ELF-1 (cell line): ENCODE measurements around the gene CAMKK1.
A peak's percentile ranks its signal among the peaks of the same experiment; 100 is the strongest.
"Not testable (repeated sequence)": the region's sequence is repeated elsewhere in the genome, so short reads cannot be mapped to it uniquely, and the experiment has no call there.

ENCODE experiments used
- DNase-seq: peaks from one replicate; pipeline ENCODE4 v3.0.0-alpha.2; 2016; ENCODE audit warnings: low read depth, low spot score

CAMKK1 gene

DNA sequence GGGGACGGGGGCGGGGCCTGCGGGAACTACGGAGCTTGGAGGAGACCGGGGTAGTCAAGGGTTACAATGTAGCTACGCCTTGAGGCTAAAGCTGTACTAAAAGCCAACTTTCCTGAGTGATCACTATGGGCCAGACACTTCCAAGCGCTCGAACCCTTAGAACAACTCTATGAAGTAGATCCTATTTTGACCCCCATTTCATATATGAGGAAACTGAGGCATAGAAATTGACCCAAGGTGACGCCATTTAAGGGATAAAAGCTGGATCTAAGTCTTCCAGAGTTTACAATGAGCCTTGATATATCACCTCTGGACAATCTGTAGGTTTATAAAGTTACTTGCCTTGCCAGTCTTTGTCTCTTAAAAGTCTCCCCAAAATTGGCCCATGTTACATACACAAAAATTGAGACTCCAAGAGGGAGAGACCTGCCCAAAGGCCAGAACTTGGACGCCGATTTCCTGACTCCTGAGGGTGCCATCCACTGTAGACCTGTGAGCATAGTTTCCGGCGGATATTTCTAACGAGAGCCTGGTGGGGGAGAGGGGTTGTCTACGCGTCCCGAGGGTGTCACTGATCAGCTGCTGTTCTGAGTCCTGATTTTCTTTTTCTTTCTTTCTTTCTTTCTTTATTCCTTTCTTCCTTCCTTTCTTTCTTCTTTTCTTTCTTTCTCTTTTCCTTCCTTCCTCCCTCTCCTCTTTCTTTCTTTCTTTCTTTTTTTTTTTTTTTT, 46.3 kb downstream of the CAMKK1 start:
- no peak for DNase-seq

DNA sequence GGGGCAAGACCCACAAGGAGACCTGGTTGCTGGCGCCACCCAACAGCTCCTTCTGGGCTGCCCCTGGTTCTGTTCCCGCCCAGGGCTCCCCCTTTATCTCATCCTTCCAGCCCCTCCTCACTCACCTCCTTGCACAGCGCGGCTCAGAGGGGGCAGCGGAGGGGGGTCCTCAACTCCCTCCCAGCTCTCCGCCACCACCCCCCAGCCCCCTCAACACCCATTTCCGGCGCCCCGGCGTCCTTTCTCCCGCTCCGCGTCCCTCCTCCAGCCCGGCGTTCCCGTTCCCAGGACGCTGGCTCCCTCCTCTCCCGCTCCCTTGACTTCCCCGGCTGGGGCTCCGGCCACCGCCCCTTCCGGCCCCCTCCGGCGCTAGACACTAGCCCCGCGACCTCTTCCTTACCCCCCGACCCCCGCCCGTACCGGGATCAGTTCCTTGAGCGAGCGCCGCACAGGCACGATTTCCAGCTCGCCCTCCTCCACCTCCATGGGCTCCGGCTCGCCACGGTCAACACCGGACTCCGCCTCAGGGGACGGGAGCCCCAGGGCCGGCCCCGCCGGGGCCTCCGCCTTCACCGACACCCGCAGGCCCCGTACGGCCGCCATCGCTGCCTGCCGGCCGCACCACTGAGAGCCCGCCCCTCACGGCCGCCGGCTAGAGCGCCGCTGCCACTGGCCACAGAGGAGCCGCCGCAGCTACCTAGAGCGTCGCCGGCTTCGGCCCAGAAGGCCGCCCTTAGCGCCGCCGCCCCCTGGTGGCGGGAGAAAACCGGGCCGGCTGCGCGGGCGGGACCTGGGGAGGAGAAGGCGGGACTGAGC, 47.0 kb downstream of the CAMKK1 start, which contains the start of gene NCBP3:
Gene NCBP3, minus strand, starts transcription at position 626 of the 816 bp plus-strand sequence. Its CDS starts 23 bp downstream, at position 603.
- peak; percentile 96 for DNase-seq

DNA sequence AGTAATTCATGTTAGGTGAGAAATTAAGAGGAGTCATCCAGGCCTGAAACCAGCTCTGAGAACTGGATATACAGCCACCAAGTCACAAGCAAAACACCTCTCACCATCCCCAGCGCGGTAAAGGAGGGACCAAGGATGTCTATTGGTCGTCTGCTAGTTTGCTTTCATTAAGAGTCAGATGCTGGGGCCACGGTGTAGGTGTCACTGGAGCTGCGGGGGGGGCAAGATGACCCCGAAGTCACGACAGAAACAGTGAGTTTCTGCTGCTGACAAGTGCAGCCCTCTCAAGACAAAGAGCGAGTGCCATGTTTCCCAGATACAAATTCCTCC, 47.6 kb downstream of the CAMKK1 start:
- DNase-seq: peak; percentile 50

DNA sequence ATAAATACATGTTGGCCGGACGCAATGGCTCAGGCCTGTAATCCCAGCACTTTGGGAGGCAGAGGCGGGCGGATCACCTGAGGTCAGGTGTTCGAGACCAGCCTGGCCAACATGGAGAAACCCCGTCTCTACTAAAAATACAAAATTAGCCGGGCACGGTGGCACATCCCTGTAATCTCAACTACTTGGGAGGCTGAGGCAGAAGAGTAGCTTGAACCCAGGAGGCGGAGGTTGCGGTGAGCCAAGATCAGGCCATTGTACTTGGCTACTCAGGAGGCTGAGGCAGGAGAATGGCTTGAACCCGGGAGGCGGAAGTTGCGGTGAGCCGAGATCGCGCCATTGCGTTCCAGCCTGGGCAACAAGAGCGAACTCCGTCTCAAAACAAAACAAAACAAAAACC, 48.3 kb downstream of the CAMKK1 start:
- not testable (repeated sequence) for DNase-seq

DNA sequence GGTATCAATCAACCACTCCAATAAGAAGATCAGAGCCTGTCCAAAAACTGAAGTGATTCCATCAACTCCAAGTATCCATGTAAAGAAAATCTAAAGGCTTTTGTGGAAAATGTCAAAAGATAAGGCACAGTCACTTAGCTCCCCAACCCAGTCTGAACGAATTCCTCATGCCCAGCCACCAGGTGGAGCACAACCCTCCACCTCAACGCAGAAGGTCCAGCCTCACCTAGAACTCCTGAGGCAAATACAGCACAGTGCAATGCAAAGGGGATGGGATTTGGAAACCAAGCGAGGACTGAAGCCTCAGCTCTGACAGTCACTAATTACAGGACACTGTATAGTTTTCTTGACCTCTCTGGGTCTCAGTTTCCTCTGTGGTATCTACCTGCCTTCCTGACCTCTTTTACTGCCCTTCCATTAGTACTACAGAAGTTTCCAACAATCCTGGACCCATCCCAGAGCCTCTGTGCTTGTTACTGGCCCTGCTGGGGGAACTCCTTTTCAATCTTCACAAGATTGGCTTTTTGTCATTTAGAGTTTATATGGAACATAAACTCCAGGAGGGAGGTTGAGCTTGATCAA, 48.8 kb downstream of the CAMKK1 start:
- DNase-seq: peak; percentile 75

DNA sequence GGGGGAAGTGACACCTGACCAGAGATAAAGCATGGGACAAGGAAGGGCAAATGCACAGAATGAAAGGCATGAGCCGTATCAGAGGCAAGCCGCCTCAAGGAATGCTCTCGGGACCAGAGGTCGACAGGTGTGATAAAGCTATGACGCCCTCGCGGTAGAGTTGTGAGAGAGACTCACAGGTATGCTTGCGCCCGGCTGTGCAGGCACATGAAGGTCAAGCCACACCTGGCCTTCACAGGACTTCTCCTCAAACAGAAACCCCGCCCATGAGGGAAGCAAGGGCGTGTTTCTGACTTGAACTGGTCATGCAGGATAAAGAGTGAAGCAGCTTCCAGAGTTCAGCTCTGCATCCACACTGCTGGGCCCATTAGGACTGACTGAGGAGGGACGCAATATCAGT, 54.6 kb downstream of the CAMKK1 start:
- no peak for DNase-seq

DNA sequence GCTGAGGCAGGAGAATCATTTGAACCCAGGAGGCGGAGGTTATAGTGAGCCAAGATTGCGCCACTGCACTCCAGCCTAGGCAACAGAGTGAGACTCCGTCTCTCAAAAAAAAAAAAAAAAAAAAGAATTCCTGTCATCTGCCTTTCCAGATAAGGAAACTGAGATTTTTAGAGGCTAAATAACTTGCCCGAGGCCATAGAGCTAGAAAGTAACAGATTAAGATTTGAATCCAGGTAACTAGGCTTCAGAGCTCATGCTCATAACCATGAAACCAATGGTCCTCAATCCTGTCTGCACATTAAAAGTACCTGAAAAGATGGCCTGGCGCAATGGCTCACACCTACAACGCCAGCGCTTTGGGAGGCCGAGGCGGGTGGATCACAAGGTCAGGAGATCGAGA, 56.3 kb downstream of the CAMKK1 start:
- no peak for DNase-seq

DNA sequence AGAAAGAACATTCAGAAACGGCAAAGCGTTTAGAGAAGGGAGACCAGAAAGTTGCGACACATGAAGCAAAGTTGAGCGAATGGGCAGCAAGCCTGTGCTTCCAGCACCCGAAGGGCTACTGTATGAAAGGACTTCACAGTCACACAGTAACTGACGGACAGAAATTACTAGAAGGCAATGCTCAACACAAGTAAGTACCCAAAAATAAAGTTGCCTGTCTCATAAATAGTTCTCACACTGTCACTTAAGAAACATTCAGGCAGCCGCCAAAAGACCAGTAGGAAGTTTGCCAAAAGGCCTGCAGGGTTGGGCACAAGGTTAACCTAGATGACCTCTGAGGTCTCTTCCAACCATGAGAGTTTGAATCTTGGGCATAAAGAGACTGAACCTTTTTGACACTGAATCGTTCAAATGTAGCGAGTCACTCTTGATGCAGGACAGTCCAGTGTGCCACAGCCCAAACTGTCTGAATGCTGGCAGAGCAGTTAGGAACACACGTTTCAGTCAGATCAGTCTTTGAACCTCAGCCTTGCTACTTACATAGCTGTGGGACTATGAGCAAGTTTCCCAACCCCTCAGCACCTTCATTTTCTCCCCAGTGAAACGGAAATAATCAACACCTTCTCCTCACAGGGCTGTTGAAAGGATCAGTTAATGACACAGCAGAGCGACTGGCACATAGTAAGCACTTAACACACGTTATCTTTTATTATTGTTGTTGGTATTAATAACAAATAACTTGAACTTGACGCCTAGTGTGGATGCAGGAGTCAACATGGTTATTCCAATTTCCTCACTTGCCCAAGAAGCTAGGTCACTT, 57.2 kb downstream of the CAMKK1 start:
- no peak for DNase-seq

DNA sequence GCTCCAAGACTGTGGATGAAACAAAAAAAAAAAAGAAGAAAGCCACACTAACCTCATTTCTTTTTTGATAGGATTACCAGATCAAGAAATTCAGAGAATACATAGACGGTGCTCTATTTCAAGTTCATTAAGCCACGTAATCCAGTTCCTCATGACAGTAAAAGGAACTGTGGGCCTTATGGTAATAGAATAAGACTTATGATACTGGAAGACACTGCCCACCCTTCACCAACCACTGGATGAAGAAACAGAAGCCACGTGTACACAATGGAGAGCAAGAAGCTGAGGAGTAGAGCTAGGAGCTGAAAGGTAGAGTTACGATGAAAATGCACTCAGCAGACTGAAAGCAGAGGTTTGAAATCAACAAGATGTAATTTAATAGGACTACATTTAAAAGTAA, 58.0 kb downstream of the CAMKK1 start:
- DNase-seq: no peak

DNA sequence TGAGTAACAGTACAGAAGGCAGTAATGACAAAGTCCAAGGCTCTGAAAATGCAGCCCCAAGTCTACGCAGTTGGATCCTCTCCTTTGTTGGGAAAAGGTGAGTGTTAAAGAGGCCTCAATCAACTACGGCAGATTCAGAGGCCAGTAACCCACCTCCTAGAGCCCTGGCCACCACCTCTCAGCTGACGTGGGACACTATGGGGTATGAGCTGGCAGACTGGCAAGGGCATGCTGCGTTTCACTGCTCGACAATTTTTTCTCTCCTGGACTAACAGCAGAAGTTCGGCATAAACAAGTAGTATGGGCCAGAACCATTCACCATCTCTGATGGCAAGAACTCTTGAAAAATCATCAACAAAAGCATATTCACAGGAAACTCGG, 64.0 kb downstream of the CAMKK1 start:
- DNase-seq: no peak

DNA sequence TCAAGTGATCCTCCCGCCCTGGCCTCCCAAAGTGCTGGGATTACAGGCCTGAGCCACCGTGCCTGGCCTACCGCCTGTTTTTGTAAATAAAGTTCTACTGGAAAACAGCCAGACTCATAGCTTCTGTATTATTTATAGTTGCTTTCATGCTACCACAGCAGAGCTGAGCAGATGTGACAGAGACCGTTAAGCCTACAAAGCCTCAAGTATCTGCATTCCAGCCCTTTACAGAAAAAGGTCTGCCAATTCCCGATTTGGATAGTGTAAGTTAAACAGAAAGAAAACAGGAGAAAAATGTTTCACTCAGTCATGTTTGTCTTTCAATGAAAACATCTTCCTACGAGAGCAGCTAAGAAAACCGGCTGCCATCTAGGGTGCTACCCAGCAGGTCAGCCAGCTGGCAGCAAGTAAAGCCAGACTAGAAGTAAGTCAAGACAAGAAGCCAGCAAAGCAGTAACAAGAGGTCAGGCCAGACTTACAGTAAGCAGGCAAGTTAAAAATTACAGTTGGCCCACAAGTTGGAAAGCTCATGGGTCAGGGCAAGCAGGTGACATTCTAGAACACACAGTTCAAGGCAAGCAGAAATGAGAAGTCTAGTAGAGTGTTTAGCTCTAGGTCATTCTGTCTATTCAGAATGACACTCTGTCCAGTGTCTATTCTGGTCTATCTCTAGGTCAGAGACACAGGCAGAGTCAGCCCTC, 64.6 kb downstream of the CAMKK1 start:
- DNase-seq: no peak

DNA sequence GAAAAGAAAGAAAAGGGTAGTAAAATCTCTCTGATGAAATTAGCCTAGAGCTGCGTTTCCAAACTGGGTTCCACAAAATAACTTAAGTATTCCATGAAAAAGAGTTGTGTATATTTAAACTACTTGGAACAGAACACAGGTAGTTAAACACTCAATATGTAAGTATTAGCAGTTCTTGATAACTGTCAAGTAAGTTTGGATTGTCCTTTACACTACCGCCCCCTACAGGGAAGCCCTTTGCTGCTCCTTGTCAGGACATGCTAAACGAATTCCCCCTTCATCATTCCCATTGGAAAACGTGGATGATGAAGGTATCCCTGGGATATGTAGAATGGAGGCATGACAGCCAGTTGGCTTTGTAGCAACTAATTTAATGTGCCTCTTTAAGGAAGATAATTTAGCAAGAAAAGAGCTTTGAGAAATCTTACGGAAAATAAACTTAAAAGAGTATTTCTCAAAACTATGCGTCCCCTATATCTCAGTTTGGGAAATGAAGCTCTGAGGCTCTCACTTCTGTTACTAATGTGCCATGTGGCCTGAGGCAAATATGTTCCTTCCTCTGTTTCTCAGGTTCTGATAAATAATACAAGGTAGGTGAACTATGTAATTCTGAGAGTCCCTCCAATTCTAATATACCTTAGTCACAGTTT, 65.6 kb downstream of the CAMKK1 start:
- peak; percentile 54 for DNase-seq

DNA sequence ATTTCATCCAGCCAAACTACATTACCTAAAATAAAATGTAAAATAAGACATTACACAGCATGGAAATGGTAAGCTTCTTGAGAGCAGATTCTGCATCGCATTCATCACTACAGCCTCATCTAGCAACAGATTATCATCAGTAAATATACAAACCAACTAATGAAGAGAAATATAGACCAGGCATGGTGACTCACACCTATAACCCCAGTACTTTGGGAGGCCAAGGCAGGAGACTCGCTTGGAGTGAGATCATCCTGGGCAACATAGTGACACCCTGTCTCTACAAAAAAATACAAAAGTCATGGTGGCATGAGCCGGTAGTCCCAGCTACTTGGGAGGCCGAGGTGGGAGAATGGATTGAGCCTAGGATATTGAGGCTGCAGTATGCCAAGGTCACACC, 66.7 kb downstream of the CAMKK1 start:
- no peak for DNase-seq

DNA sequence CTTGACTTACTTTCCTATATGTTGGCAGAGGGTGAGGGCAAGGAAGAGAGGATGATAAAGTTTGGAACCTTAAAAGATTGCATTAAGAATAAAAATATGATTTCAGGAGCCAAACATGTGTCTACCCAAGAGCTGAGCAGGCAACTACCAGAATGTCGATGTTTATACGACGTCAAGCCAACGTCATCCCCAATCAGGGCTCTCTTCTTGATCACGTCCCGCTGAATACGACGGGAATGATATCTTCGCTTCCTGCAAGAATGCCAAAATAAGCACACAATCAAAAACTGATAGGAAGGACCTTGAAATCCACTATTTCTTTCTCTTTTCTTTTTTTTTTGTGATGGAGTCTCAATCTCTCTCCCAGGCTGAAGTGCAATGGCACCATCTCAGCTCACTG, 71.8 kb downstream of the CAMKK1 start:
- DNase-seq: no peak

DNA sequence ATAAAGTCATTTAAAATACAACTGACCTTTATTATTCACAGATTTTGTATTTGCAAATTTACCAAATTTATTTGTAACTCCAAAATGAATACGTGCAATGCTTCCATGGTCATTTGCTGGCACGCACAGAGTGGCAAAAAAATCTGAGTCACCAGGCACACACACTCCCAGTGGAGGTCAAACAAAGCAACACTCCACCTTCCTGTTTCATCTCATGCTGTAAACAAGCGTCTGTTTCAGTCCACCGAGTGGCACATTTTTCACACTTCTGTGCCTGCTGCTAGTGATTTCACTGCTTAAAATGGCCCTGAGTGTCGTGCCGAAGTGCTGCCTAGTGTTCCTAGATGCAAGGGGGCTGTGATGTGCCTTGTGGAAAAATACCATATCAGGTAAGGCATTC, 74.1 kb downstream of the CAMKK1 start:
- DNase-seq: no peak

DNA sequence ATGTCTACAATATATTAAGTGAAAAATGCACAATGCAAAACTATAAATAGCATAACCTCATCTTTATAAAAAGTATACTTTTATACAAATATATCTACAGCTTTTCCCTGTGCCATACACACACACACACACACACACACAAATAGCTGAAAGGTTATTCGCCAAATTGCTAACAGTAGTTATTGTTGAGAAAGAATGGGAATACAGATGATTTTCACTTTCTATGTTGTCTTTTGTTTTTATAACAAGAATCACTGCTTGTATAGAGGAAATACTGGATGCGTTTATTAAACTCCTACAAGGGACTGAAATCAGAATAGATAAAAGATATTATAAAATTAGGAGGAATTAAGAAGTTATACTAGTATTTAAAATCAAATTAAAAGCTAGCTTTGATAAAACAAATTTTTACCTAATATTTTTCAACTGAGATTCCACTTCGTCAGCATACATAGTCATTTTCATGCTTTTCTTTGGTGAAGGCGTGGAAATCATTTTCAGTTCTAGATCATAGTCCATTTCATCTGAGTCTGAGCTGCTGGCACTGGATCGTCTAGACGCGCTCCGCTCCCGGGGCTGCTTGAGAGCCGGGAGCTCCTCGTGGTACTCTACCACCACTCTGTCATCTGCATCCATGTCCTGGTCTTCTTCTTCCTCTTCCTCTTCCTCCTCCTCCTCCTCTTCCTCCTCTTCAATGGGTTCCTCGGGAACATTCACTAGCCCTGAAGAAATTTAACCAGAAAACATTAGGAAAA, 74.8 kb downstream of the CAMKK1 start:
- DNase-seq: no peak

DNA sequence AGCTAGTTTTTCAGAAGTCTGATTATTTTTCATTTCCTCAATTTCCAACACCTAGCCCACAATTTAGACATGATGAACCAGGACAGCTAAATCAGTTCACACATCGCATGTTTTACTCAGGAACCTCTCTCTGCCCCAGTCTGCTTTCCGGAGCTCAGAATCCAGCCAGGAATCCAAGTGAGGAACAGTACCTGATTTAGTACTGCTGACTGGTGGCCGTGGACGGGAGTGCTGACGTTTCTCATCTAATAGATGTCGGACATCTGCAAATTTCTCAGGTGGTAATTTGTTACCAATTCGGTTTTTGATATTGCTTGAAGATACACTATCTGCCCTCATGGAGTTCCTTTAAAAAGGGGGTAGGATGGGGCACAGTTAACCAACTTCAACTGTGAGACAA, 76.9 kb downstream of the CAMKK1 start:
- no peak for DNase-seq

DNA sequence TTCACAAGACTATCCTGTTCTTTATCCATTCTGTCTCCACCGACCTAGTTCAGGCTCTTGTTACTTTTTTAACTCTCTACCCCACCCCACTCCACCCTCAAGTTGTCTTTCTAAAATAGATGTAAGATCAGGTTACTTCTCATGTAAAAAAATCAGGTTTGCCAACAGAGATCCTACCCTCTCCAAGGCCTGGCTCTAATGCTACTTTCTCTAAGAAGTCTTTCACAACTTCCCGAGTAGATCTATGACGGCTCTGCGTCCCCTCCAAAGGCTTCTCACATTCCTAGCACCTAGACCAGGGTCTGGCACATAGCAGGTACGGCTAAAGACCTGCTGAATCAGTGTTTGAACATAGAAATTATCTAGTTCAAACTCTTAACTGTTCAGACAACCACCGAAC, 77.7 kb downstream of the CAMKK1 start:
- DNase-seq: no peak

DNA sequence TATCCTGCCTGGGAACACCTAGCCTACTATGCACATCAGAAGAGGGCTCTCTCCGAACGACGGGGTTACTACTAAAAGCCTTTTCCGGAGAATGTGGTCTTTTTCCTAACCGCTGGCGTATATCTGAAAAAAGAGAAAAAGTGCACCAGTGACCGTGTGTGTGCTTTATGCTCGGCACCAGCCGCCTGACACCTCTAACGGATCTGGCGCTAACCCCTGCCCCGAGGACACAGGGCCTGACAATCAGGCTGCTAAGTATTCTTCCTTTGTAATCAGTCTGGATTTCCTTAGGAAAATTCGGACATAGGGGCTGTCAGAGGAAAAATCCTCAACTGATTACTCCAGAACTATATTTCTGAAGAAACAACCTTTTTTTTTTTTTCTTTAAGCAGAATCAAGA, 78.5 kb downstream of the CAMKK1 start:
- no peak for DNase-seq

DNA sequence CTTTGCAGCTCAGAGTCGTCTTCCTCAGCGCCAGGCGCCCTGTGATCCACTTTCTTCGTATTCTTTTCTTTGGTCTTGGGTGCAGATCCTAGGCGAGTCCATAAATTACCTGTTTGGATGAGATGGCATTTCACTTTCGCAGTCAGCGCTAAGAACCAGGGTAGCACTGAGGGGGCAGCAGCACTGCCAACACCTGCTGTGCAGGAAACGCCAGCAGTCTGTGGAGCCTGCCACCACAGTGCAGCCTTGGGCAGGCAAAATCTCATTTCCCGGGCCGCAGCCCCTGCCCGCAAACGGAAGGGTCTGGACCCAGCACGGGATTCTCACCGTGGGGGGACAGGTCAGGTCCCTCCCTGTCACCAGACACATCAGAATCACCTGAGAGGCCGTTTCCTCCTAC, 79.7 kb downstream of the CAMKK1 start:
- no peak for DNase-seq
